ENCODE data around the gene ZSCAN21.

ZSCAN21 gene

GRCh38 chr7:100098913-100099312 is 49.3 kb downstream of the ZSCAN21 start:
- peak overlapping the region; percentile 98 for H3K27ac ChIP-seq

GRCh38 chr7:100099452-100099851 is 49.9 kb downstream of the ZSCAN21 start:
- ChIA-PET POLR2A (ENCODE audit: low non-redundant PET) (interaction anchor here (0.6 kb wide), 1 partner anchor 26 kb away, joined by 3 read pairs; no protein-coding TSS in a partner anchor), CTCF (interaction anchor here (0.7 kb wide), 1 partner anchor 607 kb away, joined by 3 read pairs; the partner anchor contains the start of gene POP7)

More at GRCh38 chr7:100098913-100099312, 49.3 kb downstream of the ZSCAN21 start:
- no peak for TF ChIP-seq CTCF (conservative IDR thresholded peaks at IDR 0.05; ENCODE audit: low read depth)
- POLR2A ChIA-PET (ENCODE audit: low non-redundant PET): interaction anchor here (0.6 kb wide), 1 partner anchor 27 kb away, joined by 3 read pairs; no protein-coding TSS in a partner anchor
- no peak for DNase-seq (ENCODE audit: low spot score)
- CTCF ChIA-PET: interaction anchor here (0.7 kb wide), 1 partner anchor 607 kb away, joined by 3 read pairs; the partner anchor contains the start of gene POP7

GRCh38 chr7:100100420-100101015 is 50.9 kb downstream of the ZSCAN21 start:
- TF ChIP-seq CTCF (conservative IDR thresholded peaks at IDR 0.05; ENCODE audit: low read depth): no peak
- ChIA-PET CTCF (interaction anchor here (0.6 kb wide), 1 partner anchor 32 kb away, joined by 4 read pairs; no protein-coding TSS in a partner anchor), POLR2A (ENCODE audit: low non-redundant PET) (interaction anchor here (0.6 to 1.5 kb wide), 6 partner anchors 10 to 181 kb away, joined by 3 to 8 read pairs (median 4); partner anchors contain the start of gene TRIM4)
- peak; percentile 93 for DNase-seq (ENCODE audit: low spot score)
- H3K27ac ChIP-seq: peak overlapping the region; percentile 98

More at GRCh38 chr7:100099452-100099851, 49.9 kb downstream of the ZSCAN21 start:
- peak overlapping the region; percentile 98 for H3K27ac ChIP-seq
- no peak for TF ChIP-seq CTCF (conservative IDR thresholded peaks at IDR 0.05; ENCODE audit: low read depth)
- no peak for DNase-seq (ENCODE audit: low spot score)

GRCh38 chr7:100101016-100101862 is 51.7 kb downstream of the ZSCAN21 start, which contains the start of the genes AP4M1 and MCM7:
Gene AP4M1 (plus strand): TSS chr7:100101643. CDS start chr7:100101715, 72 bp downstream.
Gene MCM7 (minus strand): TSS chr7:100101397. CDS start chr7:100101294, 103 bp downstream.
- peak; percentile 99 for DNase-seq (ENCODE audit: low spot score)
- CTCF ChIA-PET: interaction anchor here (0.6 to 0.8 kb wide), 3 partner anchors 29 to 50 kb away, joined by 3 to 6 read pairs (median 3); no protein-coding TSS in a partner anchor

GRCh38 chr7:100102950-100103840 is 53.6 kb downstream of the ZSCAN21 start:
- ChIA-PET POLR2A (ENCODE audit: low non-redundant PET) (interaction anchor here (0.7 kb wide), 1 partner anchor 144 kb away, joined by 4 read pairs; no protein-coding TSS in a partner anchor), CTCF (interaction anchor here (0.5 kb wide), 1 partner anchor 10 kb away, joined by 3 read pairs; no protein-coding TSS in a partner anchor)
- H3K27ac ChIP-seq: peak overlapping the region; percentile 98

More at GRCh38 chr7:100101016-100101862, 51.7 kb downstream of the ZSCAN21 start, which contains the start of the genes AP4M1 and MCM7:
- H3K27ac ChIP-seq: peak within 1 kb of the TSS; percentile 98
- TF ChIP-seq CTCF (conservative IDR thresholded peaks at IDR 0.05; ENCODE audit: low read depth): no peak
- POLR2A ChIA-PET (ENCODE audit: low non-redundant PET): interaction anchor here (0.6 to 1.5 kb wide), 7 partner anchors 11 to 328 kb away, joined by 3 to 4 read pairs (median 3); partner anchors contain the start of genes CNPY4, TAF6, TRIM4 and ZCWPW1

More at GRCh38 chr7:100102950-100103840, 53.6 kb downstream of the ZSCAN21 start:
- DNase-seq (ENCODE audit: low spot score): no peak
- TF ChIP-seq CTCF (conservative IDR thresholded peaks at IDR 0.05; ENCODE audit: low read depth): no peak
